T-helper 22 cell (primary cell): ENCODE measurements around the gene CAPS.

Experiments
- DNase-seq: peaks from one replicate; pipeline ENCODE4 v3.0.0-alpha.2; 2020; ENCODE audit warnings: low read depth

CAPS gene

DNA sequence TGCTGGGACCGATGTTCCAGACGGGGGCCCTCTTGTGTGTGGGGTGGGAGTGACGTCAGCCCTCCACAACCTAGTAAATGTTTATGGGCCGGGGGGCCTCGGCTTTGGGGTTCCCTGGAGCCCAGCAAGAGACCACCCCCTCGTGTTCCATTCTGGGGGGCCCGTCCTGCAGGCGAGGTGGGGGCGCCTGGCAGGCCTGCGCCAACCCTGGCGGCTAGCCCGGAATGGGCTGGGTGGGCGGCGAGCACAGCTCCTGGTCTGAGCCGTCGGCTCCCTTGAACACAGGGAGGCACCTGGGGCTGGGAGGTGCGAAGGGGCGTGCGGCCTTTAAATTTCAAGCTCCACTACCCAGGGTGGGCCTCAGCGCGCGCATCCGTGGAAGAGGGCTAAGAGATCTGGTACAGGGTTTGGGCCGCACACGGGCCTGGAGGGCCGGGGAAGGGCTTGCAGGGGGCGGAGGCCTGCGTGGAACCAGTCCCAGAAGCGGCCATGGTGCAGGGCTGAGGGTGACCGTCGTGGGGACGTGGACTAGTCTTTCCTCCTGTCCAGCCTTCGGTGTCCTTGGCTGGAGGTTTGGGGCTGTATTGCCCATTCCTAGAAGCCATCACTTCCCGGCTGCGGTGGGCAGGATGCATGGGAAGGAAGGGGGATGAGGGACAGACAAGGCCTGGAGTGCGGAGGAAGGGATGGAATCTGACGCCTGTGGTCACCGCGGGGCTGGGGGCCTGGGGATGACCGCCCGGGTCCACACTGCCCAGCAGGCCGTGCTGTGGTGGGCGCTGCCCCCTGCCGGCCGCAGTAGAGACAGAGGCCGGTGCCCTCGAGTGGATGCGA is 21.9 kb upstream of the CAPS start:
- no peak for DNase-seq

- no peak for DNase-seq
Measured at GRCh38 chr19:5892772-5893275, 21.2 kb upstream of the CAPS start.

DNA sequence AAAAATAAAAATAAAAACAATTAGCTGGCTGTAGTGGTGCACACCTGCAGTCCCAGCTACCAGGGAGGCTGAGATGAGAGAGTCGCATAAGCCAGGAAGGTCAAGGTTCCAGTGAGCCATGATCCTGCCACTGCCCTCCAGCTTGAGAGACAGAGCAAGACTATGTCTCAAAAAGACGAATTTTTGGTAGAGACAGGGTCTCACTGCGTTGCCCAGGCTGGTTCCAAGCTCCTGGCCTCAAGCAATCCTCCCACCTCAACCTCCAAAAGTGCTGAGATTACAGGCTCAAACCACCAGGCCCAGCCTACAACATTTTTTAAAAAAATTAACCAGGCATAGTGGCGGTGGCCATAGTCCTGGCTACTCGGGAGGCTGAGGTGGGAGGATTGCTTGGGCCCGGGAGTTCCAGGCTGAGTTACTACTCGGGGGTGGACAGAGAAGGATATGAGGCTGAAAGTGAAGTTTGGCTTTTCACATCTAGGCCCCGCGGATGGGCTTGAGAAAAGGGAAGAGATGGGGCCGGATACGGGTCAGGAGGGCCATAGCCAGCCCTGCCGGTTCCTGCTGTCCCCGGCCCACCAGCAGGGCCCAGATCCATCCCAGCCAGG is 20.7 kb upstream of the CAPS start:
- DNase-seq, result no peak

DNA sequence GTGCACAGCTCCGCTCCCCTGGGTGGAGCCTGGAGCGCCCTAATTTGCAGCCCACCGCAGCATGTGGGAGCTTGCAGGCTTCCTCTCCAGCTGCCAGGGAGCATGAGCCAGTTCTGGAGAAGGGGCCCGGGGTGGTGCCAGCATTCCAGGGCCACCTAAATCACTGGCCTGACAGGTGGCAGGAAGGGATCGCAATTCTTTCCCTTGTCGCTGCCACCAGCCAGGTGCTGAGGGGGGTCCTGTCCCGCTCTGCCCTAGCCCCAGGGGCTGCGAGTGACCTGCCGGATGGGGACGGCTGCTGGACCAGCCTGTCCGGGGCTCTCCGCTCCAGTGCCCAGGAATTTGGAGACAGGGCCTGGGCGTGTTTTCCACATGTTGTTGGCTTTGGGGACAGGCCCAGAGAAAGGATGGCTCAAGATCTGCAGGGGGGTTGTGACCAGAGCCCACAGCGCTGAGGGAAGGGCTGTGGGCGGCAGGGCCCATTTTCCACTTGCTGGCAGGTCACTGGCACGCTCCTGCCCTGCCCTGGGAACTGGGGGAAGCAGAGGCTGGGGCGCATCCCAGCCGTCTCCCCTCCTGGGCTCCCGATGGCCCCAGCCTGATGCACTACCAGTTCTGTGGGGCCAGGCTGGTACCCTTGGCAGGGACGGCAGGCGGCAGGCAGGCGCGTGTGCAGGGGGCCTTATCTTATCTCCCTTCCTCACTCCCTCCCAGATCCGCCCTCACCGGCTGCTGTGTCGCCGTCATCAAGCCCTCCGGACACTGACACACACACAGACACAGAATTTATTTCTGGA is 19.9 kb upstream of the CAPS start:
- DNase-seq, result no peak

GRCh38 chr19:5894704-5895349 is 19.2 kb upstream of the CAPS start:
- DNase-seq, result no peak

- DNase-seq, result no peak
Measured at GRCh38 chr19:5895409-5895808, 18.6 kb upstream of the CAPS start.

GRCh38 chr19:5895890-5896289 is 18.2 kb upstream of the CAPS start:
- no peak for DNase-seq

DNA sequence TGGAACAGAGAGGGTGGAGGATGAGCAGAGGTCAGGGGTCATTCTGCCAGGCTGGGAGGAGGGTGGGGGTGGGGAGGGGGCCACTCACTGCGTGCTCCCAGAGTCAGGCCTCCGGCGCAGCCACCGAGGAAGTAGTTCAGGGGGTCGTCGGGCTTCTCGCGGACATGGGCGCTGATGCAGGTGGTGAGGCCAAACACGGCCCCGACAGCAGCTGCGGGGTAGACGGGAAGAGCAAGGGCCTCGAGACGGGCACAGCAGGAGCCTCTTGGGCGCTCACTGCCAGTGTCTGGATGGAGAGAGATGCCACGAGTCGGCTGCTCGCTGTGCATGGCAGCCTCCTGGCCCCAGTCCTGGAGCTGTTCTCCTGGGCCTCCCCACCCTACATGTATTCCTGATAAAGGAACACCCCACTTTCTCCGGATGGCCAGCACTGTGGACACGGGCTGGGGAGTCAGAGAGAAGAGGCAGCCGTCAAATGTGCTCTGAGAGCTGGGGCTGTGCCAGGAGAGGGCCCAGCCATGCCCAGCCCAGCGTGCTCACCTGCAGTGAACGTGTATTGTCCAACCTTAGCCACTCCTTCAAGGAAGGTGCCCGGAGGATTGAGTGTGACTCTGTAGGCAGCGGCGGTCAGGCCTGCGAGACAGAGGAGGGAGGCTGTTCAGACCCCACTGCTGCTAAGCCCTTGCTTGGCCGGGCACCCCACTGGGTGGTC is 17.5 kb upstream of the CAPS start:
- no peak for DNase-seq

DNA sequence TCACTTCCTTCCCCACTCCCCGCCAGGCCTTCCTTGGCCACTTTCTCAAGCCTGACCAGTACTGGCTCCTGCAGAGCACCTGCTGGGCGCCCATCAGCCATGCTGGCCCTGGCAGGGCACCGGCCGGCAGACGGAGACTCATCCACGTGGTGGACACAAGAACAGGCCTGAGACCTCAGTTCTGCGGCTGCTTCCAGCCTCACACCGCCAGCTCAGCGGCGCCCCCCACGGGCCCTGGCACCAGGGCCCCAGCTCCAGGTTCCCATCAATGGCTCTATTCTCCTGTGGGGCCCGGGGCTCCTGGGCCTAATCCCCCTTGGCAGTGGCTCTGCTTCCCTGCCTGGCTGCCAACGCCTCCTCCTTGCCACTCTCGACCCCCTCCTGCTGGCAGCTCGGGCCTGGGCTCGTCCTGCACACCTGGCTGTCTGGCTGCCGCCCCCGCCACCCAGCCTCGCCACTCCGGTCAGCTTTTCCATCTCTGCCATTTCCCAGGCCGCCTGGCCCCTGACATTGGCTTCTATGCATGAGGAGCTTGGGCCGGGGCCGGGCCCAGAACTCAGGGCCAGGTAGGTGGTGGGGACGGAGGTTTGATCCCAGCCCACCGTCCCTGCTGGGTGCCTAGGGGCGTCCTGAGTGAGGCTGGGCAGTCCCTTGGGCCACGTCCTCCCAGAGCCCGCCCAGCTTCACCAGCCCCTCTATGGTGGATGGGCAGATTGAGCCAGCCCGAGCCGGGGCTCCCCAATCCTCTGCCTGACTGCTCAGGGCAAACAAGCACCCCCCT is 16.7 kb upstream of the CAPS start:
- DNase-seq, result no peak

GRCh38 chr19:5899728-5900526 is 14.1 kb upstream of the CAPS start:
- no peak for DNase-seq

DNA sequence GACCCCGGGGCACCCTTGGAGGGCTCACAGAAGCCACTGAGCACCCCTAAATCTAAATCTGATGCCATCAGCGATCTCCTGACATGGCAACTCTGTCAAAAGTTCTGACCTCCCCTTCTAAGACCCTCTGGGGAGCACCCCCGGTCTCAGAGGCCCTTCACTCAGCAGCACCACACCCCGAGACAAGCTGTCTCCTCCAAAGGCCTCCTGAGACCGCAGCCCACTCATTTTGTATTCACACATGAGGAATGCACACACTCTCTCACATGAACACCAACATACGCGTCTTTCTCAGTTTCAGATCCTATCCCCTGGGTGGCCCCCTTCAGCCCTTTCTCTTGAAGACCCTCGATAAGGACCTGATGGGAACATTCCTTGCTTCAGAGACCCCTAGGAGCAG is 13.1 kb upstream of the CAPS start:
- no peak for DNase-seq

- DNase-seq, result no peak
Measured at GRCh38 chr19:5903056-5903623, 10.9 kb upstream of the CAPS start.

- peak; percentile 93 for DNase-seq
Measured at GRCh38 chr19:5903624-5904351, 10.3 kb upstream of the CAPS start, which contains the start of gene NDUFA11. Gene NDUFA11, minus strand, starts transcription at chr19:5903790. Its CDS starts 82 bp downstream, at chr19:5903708.

GRCh38 chr19:5904352-5905113 is 9.5 kb upstream of the CAPS start, which contains the start of gene VMAC:
Gene VMAC, plus strand, starts transcription at chr19:5904872. Its CDS starts 19 bp downstream, at chr19:5904891.
- DNase-seq, result peak; percentile 100

DNA sequence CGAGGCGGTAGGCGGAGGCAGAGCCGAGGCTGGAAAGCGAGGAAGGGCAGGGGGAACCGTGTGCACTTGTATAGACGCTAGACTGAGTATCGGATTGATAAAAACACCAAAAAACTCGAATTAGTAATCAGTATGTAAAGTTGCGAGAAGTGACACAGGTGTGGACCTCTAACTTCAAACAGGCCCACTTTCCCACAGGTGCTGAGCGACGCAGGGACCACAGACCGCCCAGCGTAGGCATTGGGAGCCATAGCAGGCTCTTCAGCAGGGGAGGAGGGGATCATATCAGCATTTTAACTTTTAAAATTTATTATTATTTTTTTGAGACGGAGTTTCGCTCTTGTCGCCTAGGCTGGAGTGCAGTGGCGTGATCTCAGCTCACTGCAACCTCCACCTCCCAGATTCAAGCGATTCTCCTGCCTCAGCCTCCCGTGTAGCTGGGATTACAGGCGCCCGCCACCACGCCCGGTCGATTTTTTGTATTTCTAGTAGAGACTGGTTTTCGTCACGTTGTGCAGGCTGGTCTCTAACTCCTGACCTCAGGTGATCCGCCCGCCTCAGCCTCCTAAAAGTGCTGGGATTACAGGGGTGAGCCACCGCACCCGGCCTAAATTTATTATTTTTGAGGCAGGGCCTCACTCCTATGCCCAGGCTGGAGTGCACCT is 8.8 kb upstream of the CAPS start:
- DNase-seq, result no peak

GRCh38 chr19:5907241-5907640 is 6.8 kb upstream of the CAPS start:
- no peak for DNase-seq

DNA sequence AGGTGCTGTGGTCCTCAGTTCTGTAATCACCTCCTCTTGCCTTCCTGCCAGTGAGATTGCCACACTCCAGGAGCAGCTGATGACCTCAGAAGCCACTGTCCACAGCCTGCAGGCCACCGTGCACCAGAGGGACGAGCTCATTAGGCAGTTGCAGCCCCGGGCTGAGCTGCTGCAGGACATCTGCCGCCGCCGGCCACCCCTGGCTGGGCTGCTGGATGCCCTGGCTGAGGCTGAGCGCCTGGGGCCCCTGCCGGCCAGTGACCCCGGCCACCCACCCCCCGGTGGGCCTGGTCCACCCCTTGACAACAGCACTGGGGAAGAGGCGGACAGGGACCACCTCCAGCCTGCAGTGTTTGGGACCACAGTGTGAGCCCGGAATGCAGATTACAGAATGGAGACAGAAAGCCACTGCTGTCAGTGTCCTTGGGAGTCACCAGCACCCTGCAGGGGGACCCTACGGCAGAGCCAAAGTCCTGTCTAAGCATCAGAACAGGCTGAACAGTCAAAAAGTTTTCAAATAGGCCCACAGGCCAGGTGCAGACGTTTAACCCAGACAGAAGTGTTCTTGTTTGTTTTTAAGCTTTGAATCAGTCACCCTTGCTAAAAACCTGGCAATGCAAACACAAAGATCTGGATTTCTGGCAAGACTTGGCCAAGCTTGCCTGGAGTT is 5.1 kb upstream of the CAPS start:
- DNase-seq, result no peak
